GM19328 (cell line): ENCODE measurements around the gene GRXCR1.

Experiments
- ATAC-seq: cut with Tn5 transposase; IDR thresholded peaks from one replicate; pipeline ENCODE4 v1.9.1; 2021; ENCODE audit warnings: mild to moderate bottlenecking, moderate library complexity; ENCODE audit not compliant: unreplicated experiment

The GRXCR1 gene

GRCh38 chr4:42892413-42892812 lies at the start of gene GRXCR1:
TSS of gene GRXCR1 (plus strand) at chr4:42892713. CDS start at chr4:42893267, 554 bp downstream.
- ATAC-seq: no peak

- ATAC-seq: no peak
Measured at GRCh38 chr4:42843694-42844093, 48.8 kb upstream of the GRXCR1 start.

GRCh38 chr4:42844422-42845070 lies 48.0 kb upstream of the GRXCR1 start:
- no peak for ATAC-seq

GRCh38 chr4:42845586-42845985 lies 46.9 kb upstream of the GRXCR1 start:
- no peak for ATAC-seq

- no peak for ATAC-seq
Measured at GRCh38 chr4:42855779-42856178, 36.7 kb upstream of the GRXCR1 start.

- ATAC-seq: no peak
Measured at GRCh38 chr4:42865572-42866189, 26.8 kb upstream of the GRXCR1 start.

- ATAC-seq: no peak
Measured at GRCh38 chr4:42871261-42871660, 21.3 kb upstream of the GRXCR1 start.

GRCh38 chr4:42871671-42872290 lies 20.7 kb upstream of the GRXCR1 start:
- no peak for ATAC-seq

- no peak for ATAC-seq
Measured at GRCh38 chr4:42878863-42879262, 13.7 kb upstream of the GRXCR1 start.

- ATAC-seq: no peak
Measured at GRCh38 chr4:42881253-42881652, 11.3 kb upstream of the GRXCR1 start.

- no peak for ATAC-seq
Measured at GRCh38 chr4:42891644-42892043, 869 bp upstream of the GRXCR1 start.

- ATAC-seq: no peak
Measured at GRCh38 chr4:42895452-42895851, 2.9 kb downstream of the GRXCR1 start.

- no peak for ATAC-seq
Measured at GRCh38 chr4:42904986-42905385, 12.5 kb downstream of the GRXCR1 start.

- ATAC-seq: no peak
Measured at GRCh38 chr4:42905591-42905990, 13.1 kb downstream of the GRXCR1 start.

GRCh38 chr4:42906341-42906740 lies 13.8 kb downstream of the GRXCR1 start:
- no peak for ATAC-seq

- no peak for ATAC-seq
Measured at GRCh38 chr4:42906891-42907759, 14.6 kb downstream of the GRXCR1 start.

- no peak for ATAC-seq
Measured at GRCh38 chr4:42910459-42910858, 17.9 kb downstream of the GRXCR1 start.

- no peak for ATAC-seq
Measured at GRCh38 chr4:42914937-42915336, 22.4 kb downstream of the GRXCR1 start.

- no peak for ATAC-seq
Measured at GRCh38 chr4:42915484-42915883, 23.0 kb downstream of the GRXCR1 start.

GRCh38 chr4:42917296-42917695 lies 24.8 kb downstream of the GRXCR1 start:
- ATAC-seq: no peak

GRCh38 chr4:42923431-42923830 lies 30.9 kb downstream of the GRXCR1 start:
- ATAC-seq: no peak
